Measurements from ENCODE around the gene GSTM1.
A peak's percentile ranks its signal among the peaks of the same experiment; 100 is the strongest.
"Not testable (repeated sequence)": the region's sequence is repeated elsewhere in the genome, so short reads cannot be mapped to it uniquely, and the experiment has no call there.

GSTM1 gene

DNA sequence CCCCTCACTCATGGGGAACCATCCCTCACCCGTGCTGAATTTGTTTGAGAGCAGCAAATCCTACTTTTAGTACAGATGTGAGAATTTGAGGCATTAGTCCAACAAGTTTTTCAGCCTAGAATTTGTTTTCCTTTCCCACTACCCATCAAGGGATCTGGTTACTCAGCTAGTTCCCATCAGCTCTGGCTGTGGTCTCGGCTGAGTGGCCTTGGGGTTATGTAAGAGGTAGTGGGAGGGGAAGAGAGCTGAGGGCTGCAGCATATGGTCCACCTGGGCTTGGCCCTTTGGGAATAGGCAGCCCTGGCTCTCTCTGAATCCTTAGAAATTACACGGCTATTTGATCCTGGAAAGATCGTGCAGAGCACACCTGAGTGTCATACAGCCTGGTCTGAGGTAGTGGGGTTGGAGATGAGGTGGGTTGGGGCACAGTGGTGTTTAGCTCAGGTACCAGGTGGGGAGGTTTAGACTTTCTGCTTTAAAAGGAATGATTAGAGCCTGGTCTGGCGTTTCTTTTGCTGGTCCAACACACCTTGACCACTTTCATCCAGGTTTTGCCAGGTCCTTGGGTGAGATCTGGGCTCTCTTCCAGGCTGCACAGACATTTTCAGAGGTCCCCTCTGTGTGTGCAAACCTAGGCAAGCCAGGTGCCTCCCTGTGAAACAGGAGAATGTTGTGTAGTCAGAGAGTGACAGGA is 27.5 kb upstream of the GSTM1 start:
- no peak for DNase-seq (ENCODE audit: low spot score)

DNA sequence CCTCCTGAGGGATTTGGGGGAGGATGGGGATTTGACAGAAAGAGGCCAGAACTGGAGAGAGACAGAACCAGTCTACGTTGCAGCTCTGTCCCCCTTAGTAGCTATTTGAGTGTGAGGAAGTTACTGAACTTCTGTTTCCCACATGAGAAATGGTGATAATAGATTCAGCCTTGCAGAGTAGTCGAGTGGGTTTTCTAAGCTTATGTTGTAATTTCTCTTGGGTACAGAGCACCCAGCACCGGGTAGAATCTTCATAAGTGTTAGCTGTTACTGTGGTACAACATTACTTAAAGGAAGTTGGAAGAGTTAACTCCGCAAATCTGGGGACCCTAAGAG is 27.0 kb upstream of the GSTM1 start:
- not testable (repeated sequence) for DNase-seq (ENCODE audit: low spot score)

DNA sequence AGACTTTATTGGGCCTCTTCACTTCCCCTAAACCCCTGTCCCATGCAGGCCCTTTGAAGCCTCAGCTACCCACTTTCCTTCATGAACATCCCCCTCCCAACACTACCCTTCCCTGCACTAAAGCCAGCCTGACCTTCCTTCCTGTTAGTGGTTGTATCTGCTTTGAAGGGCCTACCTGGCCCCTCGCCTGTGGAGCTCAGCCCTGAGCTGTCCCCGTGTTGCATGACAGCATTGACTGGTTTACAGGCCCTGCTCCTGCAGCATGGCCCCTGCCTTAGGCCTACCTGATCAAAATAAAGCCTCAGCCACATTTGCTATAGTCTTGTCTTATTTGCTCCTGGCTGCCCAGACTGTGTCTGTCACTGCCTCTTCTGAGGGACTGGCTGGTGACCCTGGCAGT is 26.2 kb upstream of the GSTM1 start:
- no peak for DNase-seq (ENCODE audit: low spot score)

DNA sequence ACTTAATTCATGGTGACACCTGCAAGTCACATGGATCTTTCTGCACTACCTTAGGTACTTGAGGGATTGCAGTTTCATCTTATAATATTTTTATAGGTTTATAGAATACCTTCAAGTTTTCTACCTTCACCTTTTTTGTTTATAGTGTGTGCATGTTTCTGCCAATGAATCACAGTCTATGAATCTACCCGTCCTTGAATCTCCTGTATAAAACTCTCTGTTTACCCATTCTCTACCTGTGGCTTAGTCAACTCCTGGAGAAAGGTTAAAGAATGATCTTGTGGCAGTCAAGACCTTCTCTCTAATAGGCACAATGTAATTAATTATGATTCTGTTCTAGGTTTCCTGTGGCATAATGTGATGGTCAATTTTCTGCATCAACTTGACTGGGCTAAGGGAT is 22.9 kb upstream of the GSTM1 start:
- DNase-seq (ENCODE audit: low spot score), result no peak

DNA sequence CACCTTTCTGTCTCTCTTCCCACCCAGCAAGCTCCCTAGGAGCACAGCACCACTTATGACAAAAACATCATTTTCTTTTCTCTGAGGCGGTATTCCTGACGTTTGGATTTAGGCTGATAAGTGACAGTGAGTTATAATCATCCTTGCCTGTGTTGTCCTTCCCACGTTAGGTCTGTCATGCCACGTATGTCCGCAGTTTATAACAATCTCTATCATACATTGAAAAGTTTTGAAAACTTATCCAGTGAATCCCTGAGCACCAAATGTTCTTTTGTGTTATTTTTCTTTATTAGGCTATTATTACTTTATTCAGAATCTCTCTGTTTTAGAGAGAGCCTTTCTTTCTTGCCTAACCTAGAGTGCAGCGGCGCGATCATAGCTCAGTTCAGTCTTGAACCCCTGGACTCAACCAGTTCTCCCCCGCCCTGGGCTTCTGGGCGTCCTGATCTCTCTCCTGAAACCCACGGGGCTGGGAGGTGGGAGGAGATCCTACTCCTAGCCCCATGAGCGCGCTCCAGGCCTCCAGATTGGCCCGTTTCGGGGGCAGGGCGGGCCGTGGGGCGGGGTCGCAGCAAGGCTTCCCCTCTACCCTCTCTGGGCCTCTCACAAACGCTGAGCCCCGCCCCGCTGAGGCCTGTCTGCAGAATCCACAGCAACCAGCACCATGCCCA is 20.0 kb upstream of the GSTM1 start, which contains the start of gene GSTM2:
TSS of gene GSTM2 (plus strand) at position 606 of the 671 bp plus-strand sequence. CDS start at position 665, 59 bp downstream.
- DNase-seq (ENCODE audit: low spot score), result peak; percentile 70

DNA sequence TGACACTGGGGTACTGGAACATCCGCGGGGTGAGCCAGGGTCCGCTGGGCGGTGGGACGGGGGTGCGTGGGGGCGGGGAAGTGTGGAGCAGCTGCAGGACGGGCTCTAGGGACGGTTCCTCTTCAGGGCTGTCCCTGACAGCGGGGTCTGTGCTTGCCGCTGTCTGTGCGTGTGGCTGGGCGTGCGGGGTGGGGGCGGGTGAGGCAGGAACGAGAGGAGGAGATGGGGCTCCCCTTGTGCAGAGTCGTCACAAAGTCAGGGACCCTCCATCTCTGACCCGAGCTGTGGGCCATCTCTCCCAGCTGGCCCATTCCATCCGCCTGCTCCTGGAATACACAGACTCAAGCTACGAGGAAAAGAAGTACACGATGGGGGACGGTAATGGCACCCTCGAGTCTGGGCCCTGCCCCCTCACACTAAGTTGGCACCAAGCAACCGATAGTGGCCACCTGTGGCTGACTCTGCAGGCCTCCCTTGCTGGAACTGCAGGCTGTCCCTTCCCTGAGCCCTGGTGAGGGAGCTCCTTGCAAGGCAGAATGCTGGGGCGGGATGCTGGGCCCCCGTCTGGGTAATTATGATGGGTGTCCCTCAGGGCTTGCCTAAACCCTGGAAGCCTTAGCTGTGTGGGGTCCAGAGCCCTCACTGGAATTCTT is 19.4 kb upstream of the GSTM1 start:
- DNase-seq (ENCODE audit: low spot score), result no peak

DNA sequence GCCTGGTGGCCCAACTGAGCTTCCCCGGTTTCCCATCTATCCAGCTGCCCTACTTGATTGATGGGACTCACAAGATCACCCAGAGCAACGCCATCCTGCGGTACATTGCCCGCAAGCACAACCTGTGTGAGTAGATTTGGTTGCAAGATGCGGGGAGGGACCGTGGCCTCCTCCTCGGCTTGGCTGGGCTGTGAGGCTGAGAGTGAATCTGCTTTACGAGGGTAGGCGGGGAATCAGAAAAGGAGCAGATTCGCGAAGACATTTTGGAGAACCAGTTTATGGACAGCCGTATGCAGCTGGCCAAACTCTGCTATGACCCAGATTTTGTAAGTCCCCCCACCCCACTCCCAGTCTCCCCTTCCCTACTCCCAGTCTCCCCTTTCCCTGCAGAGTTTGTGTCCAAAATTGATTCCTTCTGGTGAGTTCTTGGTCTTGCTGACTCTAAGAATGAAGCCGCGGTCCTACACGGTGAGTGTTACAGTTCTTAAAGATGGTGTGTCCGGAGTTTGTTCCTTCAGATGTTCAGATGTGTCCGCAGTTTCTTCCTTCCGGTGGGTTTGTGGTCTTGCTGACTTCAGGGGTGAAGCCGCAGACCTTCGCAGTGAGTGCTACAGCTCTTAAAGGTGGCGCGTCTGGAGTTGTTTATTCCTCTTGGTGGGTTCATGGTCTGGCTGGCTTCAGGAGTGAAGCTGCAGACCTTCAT is 18.2 kb upstream of the GSTM1 start:
- DNase-seq (ENCODE audit: low spot score), result no peak

DNA sequence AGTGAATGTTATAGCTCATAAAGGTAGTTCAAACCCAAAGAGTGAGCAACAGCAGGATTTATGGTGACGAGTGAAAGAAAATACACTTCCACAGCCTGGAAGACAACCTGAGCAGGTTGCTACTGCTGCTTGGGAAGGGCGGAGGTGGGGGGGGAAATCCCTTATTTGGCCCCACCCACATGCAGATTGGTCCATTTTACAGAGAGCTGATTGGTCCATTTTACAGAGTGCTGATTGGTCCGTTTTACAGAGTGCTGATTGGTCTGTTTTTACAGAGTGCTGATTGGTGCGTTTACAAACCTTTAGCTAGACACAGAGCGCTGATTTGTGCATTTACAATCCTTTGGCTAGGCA is 17.7 kb upstream of the GSTM1 start:
- not testable (repeated sequence) for DNase-seq (ENCODE audit: low spot score)

DNA sequence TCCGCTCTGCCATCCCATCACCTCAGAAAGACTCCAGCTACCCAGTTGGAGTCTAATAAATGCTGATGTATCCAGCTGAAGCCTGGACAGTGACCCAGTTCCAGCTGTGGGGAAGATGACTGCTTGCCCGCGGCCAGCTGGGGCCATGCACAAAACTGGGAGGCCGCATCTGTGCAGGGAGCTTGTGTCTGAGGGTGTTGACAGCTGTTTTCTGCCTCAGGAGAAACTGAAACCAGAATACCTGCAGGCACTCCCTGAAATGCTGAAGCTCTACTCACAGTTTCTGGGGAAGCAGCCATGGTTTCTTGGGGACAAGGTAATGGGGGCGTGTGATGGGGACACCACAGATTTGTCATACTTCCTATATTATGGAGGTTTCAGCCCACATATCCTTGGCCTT is 16.6 kb upstream of the GSTM1 start:
- no peak for DNase-seq (ENCODE audit: low spot score)

DNA sequence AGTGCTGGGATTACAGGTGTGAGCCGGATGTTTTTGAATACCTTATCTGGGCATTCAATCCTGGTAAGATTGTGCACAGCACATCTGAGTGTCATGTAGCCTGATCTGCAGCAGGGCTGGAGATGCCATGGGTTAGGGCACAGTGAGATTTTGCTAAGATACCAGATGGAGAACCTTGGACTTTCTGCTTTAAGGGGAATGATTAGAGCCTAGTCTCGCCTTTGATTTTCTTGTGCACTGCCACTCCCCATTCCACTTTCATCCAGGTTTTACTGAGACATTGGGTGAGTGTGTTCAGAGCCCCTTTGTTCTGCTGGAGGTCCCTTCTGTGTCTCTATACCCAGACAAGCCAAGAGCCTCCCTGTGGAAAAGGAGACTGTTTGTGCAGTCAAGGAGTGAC is 13.8 kb upstream of the GSTM1 start:
- not testable (repeated sequence) for DNase-seq (ENCODE audit: low spot score)

DNA sequence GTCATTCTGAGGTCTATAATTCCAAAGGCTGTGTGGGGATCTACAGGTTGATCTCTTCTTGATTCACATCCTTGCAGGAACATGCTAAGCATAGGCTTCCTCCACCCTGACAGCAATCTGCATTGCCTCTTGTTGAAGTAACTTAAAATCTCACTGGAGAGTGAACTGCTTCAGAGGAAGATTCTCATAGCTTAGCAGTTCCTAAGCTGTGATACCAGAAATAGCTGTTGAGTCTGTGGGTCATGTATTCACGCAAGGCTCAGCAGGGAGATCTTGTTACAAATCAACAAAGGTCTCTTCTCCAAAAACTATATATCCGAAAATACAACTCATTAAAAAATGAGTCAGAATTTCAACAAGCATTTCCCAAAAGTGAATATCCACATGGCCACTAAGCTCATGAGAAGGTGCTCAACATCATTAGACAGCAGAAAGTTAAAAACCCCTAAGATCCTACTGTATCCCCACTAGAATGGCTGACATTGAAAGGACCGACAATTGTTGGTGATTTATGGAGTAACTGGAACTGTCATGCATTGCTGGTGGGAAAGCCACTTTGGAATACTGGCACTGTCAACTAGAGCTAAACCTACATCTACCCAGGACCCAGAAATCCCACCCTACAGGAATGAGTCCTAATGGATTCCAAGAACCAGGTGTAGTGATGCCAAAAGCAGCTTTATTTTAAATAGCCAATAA is 10.8 kb upstream of the GSTM1 start:
- not testable (repeated sequence) for DNase-seq (ENCODE audit: low spot score)

DNA sequence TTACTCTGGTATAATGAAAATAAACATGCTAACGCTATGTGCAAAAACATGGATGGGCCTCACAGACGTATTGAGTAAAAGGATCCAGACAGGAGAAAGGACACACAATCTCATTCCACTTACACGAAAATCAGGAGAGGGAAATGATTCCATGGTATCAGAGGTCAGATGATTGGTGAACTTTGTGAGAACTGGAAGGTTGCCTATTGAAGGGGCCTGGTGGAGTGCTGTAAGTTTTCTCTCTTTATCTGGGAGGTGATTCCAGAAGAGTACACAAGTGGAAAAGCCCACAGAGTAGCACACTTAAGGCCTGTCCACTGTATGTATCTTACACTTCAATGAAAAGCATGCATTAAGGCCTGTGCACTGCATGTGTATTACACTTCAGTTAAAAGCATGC is 10.2 kb upstream of the GSTM1 start:
- no peak for DNase-seq (ENCODE audit: low spot score)

DNA sequence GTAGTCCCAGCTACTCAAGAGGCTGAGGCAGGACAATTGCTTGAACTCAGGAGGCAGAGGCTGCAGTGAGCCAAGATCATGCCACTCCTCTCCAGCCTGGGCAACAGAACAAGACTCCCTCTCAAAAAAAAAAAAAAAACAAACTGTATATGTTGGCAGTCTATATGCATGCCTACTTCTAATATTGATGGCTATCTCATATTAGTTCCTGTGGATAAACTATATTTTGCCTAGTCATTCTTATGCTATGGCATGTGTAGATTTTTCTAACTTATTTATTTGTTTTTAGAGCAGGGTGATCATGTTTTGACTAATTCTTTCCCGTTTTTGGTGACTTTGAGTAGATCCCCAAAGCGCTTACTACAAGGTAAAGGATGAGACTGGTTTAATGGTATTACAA is 9.0 kb upstream of the GSTM1 start:
- not testable (repeated sequence) for DNase-seq (ENCODE audit: low spot score)

DNA sequence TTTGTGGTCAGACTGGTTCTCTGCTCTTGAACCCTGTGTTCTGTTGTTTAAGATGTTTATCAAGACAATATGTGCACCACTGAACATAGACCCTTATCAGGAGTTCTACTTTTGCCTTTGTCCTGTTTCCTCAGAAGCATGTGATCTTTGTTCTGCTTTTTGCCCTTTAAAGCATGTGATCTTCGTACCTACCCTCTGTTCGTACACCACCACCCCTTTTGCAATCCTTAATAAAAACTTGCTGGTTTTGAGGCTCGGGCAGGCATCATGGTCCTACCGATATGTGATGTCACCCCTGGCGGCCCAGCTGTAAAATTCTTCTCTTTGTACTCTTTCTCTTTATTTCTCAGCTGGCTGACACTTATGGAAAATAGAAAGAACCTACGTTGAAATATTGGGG is 2.8 kb upstream of the GSTM1 start:
- DNase-seq (ENCODE audit: low spot score), result not testable (repeated sequence)

DNA sequence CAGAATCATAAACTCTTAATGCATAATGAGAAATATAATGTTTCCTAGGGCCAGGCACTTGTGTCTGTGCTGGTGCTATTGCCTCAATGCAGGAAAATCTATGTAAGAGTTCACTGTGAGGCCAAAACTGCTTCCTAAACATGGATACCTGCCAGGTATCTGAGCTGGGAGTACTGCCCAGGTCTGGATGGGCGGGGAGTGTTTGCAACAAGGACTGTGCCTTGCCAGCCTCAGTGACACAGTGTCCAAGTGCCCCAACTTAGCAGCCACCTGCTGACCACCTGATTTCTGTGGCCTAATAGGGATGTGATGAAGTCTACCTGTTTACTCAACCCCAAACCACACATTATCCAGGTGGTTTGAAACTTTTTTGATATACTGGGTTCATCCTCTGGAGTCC is 2.2 kb upstream of the GSTM1 start:
- not testable (repeated sequence) for DNase-seq (ENCODE audit: low spot score)

DNA sequence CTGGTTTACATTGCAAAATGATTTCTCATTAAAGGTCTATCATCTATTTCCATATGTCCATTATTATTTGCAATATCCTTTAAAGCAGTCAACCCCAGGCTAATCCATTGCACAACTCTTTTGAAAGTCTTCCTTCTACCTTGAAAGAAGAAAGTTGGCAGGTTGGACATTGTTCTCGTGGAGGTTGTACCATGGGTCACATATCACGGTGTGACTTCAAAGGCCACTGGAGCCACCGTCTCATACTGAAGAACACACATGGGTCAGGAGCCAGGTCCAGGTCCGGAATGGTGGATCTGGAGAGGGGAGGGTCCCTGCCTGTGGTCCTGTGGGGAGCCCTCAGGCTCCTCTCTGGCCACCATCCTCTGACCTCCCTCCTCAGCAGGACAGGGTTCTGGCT is 1.7 kb upstream of the GSTM1 start:
- DNase-seq (ENCODE audit: low spot score), result not testable (repeated sequence)

DNA sequence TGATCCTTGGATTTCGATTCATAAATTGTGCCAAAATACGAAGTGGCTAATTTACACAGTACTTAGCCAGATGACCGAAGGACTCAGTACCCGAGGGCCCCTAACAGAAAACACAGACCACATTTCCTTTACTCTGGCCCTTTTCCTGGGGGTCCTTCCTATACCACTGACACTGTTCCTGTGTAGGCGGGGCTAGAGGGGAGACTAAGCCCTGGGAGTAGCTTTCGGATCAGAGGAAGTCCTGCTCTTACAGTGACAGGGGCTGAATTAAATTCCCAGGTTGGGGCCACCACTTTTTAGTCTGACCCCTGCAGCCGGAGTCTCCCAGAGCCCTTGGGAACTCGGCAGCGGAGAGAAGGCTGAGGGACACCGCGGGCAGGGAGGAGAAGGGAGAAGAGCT is 508 bp upstream of the GSTM1 start:
- not testable (repeated sequence) for DNase-seq (ENCODE audit: low spot score)

DNA sequence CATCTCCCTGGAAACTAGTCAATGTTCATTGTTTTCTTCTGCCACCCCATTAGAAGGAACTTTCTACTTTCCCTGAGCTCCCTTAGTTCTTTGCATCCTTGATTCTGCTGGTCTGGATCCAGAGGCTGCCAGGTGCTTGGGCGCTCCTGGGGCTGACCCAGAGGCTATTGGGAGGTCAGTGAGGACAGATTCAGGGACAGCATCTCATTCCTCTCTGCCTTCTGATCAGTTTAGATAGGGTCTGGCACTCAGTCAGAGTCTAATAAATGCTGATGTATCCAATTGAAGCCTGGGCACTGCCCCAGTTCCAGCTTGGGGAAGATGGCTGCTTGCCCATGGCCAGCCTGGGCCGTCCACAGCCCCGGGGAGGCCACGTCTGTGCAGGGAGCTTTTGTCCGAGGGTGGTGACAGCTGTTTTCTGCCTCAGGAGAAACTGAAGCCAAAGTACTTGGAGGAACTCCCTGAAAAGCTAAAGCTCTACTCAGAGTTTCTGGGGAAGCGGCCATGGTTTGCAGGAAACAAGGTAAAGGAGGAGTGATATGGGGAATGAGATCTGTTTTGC is 2.3 kb downstream of the GSTM1 start:
- DNase-seq (ENCODE audit: low spot score), result no peak

DNA sequence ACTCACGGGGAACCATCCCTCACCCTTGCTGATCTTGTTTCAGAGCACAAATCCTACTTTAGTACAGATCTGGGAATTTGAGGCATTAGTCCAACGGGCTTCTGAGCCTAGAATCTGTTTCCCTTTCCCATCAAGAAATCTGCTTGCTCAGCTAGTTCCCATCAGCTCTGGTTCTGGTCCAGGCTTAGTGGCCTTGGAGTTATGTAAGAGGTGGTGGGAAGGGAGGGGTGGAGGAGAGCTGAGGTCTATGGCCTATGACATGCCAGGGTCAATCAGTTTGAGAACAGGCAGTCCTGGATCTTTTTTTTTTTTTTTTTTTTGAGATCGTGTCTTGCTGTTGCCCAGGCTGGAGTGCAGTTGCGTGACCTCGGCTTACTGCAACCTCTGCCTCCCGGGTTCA is 4.1 kb downstream of the GSTM1 start:
- no peak for DNase-seq (ENCODE audit: low spot score)

DNA sequence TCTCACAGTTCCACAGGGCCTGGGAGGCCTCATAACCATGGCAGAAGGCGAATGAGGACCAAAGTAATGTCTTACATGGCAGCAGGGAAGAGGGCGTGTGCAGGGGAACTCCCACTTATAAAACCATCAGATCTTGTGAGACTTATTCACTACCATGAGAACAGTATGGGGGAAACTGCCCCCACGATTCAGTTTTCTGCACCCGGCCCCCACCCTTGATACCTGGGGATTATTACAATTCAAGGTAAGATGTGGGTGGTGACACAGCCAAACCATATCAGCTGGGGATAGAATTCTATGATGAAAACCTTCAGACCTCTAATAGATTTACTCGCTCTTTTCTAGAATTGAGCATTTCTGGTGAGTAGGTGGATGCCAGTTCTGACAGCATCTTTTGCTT is 6.8 kb downstream of the GSTM1 start:
- not testable (repeated sequence) for DNase-seq (ENCODE audit: low spot score)

DNA sequence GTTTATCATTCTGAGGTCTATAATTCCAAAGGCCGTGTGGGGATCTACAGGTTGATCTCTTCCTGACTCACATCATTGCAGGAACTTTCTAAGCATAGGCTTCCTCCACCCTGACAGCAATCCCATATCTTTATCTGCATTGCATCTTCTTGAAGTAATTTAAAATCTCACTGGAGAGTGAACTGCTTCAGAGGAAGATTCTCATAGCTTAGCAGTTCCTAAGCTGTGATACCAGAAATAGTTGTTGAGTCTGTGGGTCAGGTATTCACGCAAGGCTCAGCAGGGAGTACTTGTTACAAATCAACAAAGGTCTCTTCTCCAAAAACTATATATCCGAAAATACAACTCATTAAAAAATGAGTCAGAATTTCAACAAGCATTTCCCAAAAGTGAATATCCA is 7.5 kb downstream of the GSTM1 start:
- DNase-seq (ENCODE audit: low spot score), result not testable (repeated sequence)

DNA sequence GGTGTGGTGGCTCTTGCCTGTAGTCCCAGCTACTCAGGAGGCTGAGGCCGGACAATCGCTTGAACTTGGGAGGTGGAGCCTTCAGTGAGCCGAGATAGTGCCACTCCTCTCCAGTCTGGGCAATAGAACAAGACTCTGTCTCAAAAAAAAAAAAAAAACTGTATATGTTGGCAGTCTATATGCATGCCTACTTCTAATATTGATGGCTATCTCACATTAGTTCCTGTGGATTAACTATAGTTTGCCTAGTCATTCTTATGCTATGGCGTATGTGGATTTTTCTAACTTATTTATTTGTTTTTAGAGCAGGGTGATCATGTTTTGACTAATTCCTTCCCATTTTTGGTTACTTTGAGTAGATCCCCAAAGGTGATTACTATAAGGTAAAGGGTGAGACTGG is 9.4 kb downstream of the GSTM1 start:
- DNase-seq (ENCODE audit: low spot score), result no peak

All from germinal center (tissue), 1 donor.